BE2C (cell line): ENCODE data around the gene SLC2A6.

Experiments
- DNase-seq: peaks from one replicate; pipeline ENCODE4 v3.0.0-alpha.2; 2020
- H3K27me3 ChIP-seq: fragments of 250-450 bp; sonication (Bioruptor Pico); 2 replicates; pipeline ENCODE4 v1.5.1; 2020; ENCODE audit warnings: mild to moderate bottlenecking
- H3K36me3 ChIP-seq: fragments of 250-450 bp; sonication (Bioruptor Pico); 2 replicates; pipeline ENCODE4 v1.5.1; 2020; ENCODE audit warnings: mild to moderate bottlenecking
- H3K4me1 ChIP-seq: fragments of 250-450 bp; sonication (Bioruptor Pico); 2 replicates; pipeline ENCODE4 v1.5.1; 2020
- H3K4me3 ChIP-seq: 2 replicates; pipeline ENCODE4 v1.5.1; 2011; ENCODE audit warnings: low read depth, low read length
- H3K9me3 ChIP-seq: fragments of 250-450 bp; sonication (Bioruptor Pico); 2 replicates; pipeline ENCODE4 v1.5.1; 2020
- TF ChIP-seq, protein P1 (sequence below): IDR thresholded peaks from 2 replicates; pipeline ENCODE4 v1.5.1; 2012; ENCODE audit warnings: mild to moderate bottlenecking, low read depth, low read length

The SLC2A6 gene

DNA sequence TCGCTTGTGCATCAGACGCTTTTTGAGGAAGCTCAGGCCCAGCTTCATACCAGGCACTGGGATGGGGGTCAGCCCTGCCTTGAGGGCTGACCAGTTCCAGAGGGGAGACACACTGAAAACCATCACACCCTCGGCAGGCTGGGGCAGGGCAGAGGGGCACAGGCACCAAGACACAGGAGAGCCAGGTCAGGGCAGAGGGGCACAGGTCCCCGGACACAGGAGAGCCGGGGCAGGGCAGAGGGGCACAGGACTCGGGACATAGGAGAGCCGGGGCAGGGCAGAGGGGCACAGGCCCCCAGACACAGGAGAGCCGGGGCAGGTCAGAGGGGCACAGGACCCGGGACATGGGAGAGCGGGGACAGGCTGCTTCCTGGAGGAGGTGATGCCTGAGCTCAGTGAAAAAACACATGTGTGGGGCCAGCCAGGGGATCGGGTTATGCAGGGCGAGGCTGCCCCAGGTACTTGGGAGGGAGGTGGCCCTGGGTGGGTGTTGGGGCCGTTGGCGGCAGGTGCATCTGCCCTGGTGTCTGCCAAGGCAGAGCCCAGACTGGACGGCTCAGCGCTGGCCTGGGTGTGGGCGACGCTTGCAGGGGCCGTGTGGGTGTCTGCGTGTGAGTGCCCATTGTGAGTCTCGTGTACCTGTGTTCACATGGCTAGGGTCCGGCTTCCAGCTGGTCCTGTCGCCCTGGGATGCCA, 15.1 kb upstream of the SLC2A6 start:
- Histone ChIP-seq H3K27me3 (no peaks in the 10 kb centered on the region), H3K9me3 (no peaks in the 10 kb centered on the region), H3K4me3 (no peak overlapping the region), H3K4me1 (peaks cover 13% of the 10 kb centered on the region), H3K36me3 (no peaks in the 10 kb centered on the region)
- TF ChIP-seq, protein P1, sequence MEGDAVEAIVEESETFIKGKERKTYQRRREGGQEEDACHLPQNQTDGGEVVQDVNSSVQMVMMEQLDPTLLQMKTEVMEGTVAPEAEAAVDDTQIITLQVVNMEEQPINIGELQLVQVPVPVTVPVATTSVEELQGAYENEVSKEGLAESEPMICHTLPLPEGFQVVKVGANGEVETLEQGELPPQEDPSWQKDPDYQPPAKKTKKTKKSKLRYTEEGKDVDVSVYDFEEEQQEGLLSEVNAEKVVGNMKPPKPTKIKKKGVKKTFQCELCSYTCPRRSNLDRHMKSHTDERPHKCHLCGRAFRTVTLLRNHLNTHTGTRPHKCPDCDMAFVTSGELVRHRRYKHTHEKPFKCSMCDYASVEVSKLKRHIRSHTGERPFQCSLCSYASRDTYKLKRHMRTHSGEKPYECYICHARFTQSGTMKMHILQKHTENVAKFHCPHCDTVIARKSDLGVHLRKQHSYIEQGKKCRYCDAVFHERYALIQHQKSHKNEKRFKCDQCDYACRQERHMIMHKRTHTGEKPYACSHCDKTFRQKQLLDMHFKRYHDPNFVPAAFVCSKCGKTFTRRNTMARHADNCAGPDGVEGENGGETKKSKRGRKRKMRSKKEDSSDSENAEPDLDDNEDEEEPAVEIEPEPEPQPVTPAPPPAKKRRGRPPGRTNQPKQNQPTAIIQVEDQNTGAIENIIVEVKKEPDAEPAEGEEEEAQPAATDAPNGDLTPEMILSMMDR = no peak
- no peak for DNase-seq

DNA sequence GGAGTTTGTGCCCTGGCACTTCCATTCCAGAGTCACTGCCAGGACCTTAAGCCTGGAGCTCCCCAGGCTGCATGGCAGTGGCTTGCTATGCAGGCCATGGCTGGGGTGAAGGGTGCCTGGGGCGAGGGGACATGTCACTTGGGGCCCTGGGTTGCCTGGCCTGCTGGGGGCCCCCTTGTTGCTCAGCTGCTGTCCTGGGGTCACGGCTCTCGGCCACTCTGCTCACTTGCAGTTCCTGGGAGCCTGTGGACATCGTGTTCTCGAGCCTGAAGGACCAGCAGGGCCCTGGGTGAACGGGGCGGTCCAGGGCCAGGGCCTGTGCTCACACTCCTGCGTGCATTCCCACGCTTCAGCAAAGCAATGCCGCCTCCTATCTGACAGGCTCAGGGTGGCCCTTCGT, 14.5 kb upstream of the SLC2A6 start:
- H3K27me3 ChIP-seq = no peaks in the 10 kb centered on the region
- H3K9me3 ChIP-seq = no peaks in the 10 kb centered on the region
- DNase-seq = no peak
- H3K4me1 ChIP-seq = peaks cover 13% of the 10 kb centered on the region
- H3K36me3 ChIP-seq = no peaks in the 10 kb centered on the region
- TF ChIP-seq, protein P1 = no peak
- H3K4me3 ChIP-seq = no peak overlapping the region

DNA sequence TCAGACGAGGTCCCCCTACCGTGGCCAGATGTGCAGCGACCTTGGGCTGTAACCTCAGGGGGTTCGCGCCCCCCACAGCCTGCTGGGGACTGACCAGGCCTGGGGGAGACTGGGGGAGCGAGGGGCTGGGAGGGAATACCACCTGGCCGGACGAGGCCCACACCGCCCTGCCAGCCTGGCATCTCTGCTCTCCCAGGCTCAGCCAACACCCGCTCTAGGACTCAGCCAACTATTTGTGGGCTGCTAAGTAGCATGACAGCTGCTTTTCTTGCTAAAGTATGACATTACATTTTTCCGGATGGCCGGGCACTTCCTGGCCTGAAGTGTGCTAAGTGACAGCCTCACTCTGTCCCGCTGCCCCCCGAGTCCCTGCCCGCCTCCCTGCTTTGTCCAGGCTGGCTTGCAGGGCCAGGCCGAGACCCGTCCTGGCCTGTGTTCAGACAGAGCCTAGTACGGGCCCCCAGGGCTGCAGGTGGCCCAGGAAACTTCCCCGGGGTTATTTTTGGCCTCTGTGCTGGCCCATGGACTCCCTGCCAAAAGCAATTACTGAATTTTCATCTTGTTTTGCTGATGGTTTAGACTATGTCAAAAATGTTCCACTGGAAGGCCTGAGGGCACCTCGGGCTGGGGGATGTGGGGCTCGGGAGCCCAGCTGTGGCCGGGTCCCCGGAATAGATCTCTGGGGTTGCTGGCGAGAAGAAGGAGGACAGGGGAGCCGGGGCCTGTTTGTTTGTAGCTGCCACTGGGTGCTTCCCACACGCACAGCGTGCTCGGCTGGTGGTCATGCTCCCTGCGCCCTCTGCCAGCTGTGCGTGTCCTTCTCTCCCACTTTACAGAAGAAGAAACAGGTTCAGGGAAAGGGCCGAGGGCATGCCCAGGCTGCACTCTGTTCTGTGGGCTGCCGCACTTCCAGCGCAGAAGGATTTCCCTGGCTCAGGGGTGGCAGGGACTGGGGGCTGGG, 13.4 kb upstream of the SLC2A6 start:
- DNase-seq = no peak
- peaks cover 18% of the 10 kb centered on the region for H3K4me1 ChIP-seq
- TF ChIP-seq, protein P1 = no peak

DNA sequence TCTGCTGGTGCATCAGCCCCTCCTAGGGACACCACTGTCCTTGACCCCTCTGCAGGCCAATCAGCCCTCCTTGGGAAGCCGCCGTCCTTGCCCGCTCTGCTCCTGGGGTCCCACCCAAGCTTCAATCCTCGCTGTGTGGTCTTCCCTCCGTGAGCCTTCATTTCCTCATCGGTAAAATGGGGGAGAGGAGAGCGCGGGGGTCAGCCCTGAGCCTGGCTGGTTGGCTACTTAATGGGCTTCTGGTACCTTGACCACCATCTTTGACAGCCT, 12.7 kb upstream of the SLC2A6 start:
- Histone ChIP-seq H3K9me3 (no peaks in the 10 kb centered on the region), H3K4me1 (peaks cover 18% of the 10 kb centered on the region), H3K27me3 (no peaks in the 10 kb centered on the region), H3K36me3 (no peaks in the 10 kb centered on the region), H3K4me3 (no peak overlapping the region)
- TF ChIP-seq, protein P1 = no peak
- DNase-seq = no peak

More for the DNA sequence above, 13.4 kb upstream of the SLC2A6 start:
- no peaks in the 10 kb centered on the region for H3K36me3 ChIP-seq
- no peak overlapping the region for H3K4me3 ChIP-seq
- no peaks in the 10 kb centered on the region for H3K27me3 ChIP-seq
- H3K9me3 ChIP-seq = no peaks in the 10 kb centered on the region

DNA sequence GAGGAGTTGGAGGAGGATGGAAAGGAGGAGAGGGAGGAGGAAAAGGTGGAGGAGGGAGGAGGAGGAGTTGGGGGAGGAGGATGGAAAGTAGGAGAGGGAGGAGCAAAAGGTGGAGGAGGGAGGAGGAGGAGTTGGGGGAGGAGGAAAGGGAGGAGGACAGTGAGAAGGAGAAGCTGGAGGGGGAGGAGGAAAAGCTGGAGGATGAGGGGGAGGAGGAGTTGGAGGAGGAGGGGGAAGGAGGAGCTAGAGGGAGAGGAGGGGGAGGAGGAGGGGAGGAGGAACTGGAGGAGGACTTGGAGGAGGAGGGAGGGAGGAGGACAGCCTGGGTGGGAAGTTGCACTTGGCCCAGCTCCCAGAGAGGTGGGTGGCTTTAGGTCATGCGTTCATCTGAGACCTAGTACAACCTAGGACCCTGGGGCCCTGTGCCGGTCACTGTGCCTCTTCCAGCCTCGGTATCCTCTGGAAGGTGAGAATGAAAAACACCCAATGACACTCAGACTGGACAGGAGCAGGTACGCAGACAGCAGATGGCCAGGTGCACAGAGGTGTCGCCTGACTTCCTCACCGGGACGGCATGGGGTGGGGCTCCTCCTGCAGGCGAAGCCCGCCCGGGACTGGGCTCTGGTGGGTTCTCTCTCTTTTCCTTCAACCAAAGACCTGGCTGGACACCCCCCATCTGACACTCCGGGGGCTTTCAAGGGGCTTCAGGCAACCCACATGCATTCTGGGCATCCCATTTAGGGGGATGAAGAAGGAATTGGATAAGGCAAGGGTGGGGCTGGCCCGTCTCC, 12.2 kb upstream of the SLC2A6 start:
- TF ChIP-seq, protein P1 = no peak
- Histone ChIP-seq H3K4me3 (no peak overlapping the region), H3K9me3 (no peaks in the 10 kb centered on the region), H3K4me1 (peaks cover 18% of the 10 kb centered on the region), H3K36me3 (no peaks in the 10 kb centered on the region), H3K27me3 (no peaks in the 10 kb centered on the region)
- no peak for DNase-seq
